Mucosa of rectum (tissue), 2 donors: Measurements from ENCODE around the gene GGNBP2.

ENCODE experiments used
- H3K27ac ChIP-seq, 2 donors: one replicate each; pipeline ENCODE4 v1.7.0; 2013; ENCODE audit warnings: inconsistent platforms in 2 of 2, low read depth in 2 of 2, low read length in 2 of 2
- H3K27me3 ChIP-seq, 2 donors: one replicate each; pipeline ENCODE4 v1.7.0; 2013; ENCODE audit warnings: low read length in 2 of 2; ENCODE audit not compliant: control insufficient read depth in 2 of 2, insufficient read depth in 2 of 2
- H3K36me3 ChIP-seq, 2 donors: one replicate each; pipeline ENCODE4 v1.7.0; 2013; ENCODE audit warnings: low read length in 2 of 2; ENCODE audit not compliant: control insufficient read depth in 2 of 2, insufficient read depth in 2 of 2
- H3K4me1 ChIP-seq, 2 donors: one replicate each; pipeline ENCODE4 v1.7.0; 2013; ENCODE audit warnings: low read length in 2 of 2, mild to moderate bottlenecking in 1 of 2; ENCODE audit not compliant: control insufficient read depth in 2 of 2, insufficient read depth in 2 of 2
- H3K4me3 ChIP-seq, 2 donors: one replicate each; pipeline ENCODE4 v1.7.0; 2013; ENCODE audit warnings: low read length in 2 of 2
- H3K9ac ChIP-seq, 2 donors: one replicate each; pipeline ENCODE4 v1.7.0; 2013; ENCODE audit warnings: low read length in 2 of 2, low read depth in 1 of 2, mild to moderate bottlenecking in 1 of 2
- H3K9me3 ChIP-seq, 2 donors: one replicate each; pipeline ENCODE4 v1.7.0; 2013; ENCODE audit warnings: low read length in 2 of 2; ENCODE audit not compliant: control insufficient read depth in 2 of 2
- donor health status: healthy.
- donor health status: Normal muscosa, but diverticular disease.

The GGNBP2 gene

GRCh38 chr17:36628576-36628975 lies 83.9 kb downstream of the GGNBP2 start:
- Histone ChIP-seq H3K27ac (no peak overlapping the region), H3K36me3 (no peaks in the 10 kb centered on the region), H3K4me1 (no peaks in the 10 kb centered on the region), H3K9me3 (no peaks in the 10 kb centered on the region), H3K4me3 (no peak overlapping the region), H3K27me3 (no peaks in the 10 kb centered on the region), H3K9ac (no peak overlapping the region)

- Histone ChIP-seq H3K27ac (no peak overlapping the region), H3K27me3 (no peaks in the 10 kb centered on the region), H3K4me3 (no peak overlapping the region), H3K9me3 (no peaks in the 10 kb centered on the region), H3K9ac (no peak overlapping the region), H3K36me3 (no peaks in the 10 kb centered on the region), H3K4me1 (no peaks in the 10 kb centered on the region)
Measured at GRCh38 chr17:36629252-36629847, 84.6 kb downstream of the GGNBP2 start.

- Histone ChIP-seq H3K9ac (no peak overlapping the region), H3K4me3 (no peak overlapping the region), H3K27ac (no peak overlapping the region), H3K4me1 (no peaks in the 10 kb centered on the region), H3K9me3 (no peaks in the 10 kb centered on the region), H3K27me3 (no peaks in the 10 kb centered on the region), H3K36me3 (no peaks in the 10 kb centered on the region)
Measured at GRCh38 chr17:36629970-36630502, 85.3 kb downstream of the GGNBP2 start.

GRCh38 chr17:36631022-36631421 lies 86.3 kb downstream of the GGNBP2 start:
- Histone ChIP-seq H3K4me1 (no peaks in the 10 kb centered on the region), H3K4me3 (no peak overlapping the region), H3K9ac (no peak overlapping the region), H3K9me3 (no peaks in the 10 kb centered on the region), H3K27me3 (no peaks in the 10 kb centered on the region), H3K36me3 (no peaks in the 10 kb centered on the region), H3K27ac (no peak overlapping the region)

GRCh38 chr17:36632916-36633771 lies 88.4 kb downstream of the GGNBP2 start:
- Histone ChIP-seq H3K27me3 (no peaks in the 10 kb centered on the region), H3K27ac (no peak overlapping the region), H3K9ac (no peak overlapping the region), H3K36me3 (no peaks in the 10 kb centered on the region), H3K9me3 (no peaks in the 10 kb centered on the region), H3K4me3 (no peak overlapping the region), H3K4me1 (no peaks in the 10 kb centered on the region)
